Skeletal muscle tissue (tissue), 4 donors: ENCODE data around the gene SLAMF8. TPM values are rescaled to one million over a fixed set of nuclear protein-coding genes. Genes with fewer than 3 reads are reported as not detected.

Source experiments
- H3K27ac ChIP-seq: one replicate; pipeline ENCODE4 v1.7.0; 2013; ENCODE audit warnings: mild to moderate bottlenecking, low read depth, low read length, inconsistent platforms
- H3K27me3 ChIP-seq, 3 donors: one replicate each; pipeline ENCODE4 v1.7.0; 2013; ENCODE audit warnings: low read length in 3 of 3; ENCODE audit not compliant: control insufficient read depth in 3 of 3, insufficient read depth in 3 of 3
- H3K36me3 ChIP-seq, 3 donors: one replicate each; pipeline ENCODE4 v1.7.0; 2013; ENCODE audit warnings: low read length in 3 of 3; ENCODE audit not compliant: control insufficient read depth in 3 of 3, insufficient read depth in 3 of 3
- H3K4me1 ChIP-seq, 3 donors: one replicate each; pipeline ENCODE4 v1.7.0; 2013; ENCODE audit warnings: low read length in 3 of 3, mild to moderate bottlenecking in 3 of 3; ENCODE audit not compliant: control insufficient read depth in 3 of 3, insufficient read depth in 3 of 3
- H3K4me3 ChIP-seq, 3 donors: one replicate each; pipeline ENCODE4 v1.7.0; 2013; ENCODE audit warnings: low read length in 3 of 3
- H3K9ac ChIP-seq, 3 donors: one replicate each; pipeline ENCODE4 v1.7.0; 2013; ENCODE audit warnings: low read length in 3 of 3, mild to moderate bottlenecking in 3 of 3, moderate library complexity in 2 of 3, low read depth in 1 of 3
- H3K9me3 ChIP-seq, 3 donors: one replicate each; pipeline ENCODE4 v1.7.0; 2013; ENCODE audit warnings: low read length in 3 of 3; ENCODE audit not compliant: control insufficient read depth in 3 of 3
- total RNA-seq: library from RNA; depleted of rRNA; stranded (reverse); fragments of >200 nt; gene quantifications from one replicate; pipeline ENCODE4 v1.2.3, GENCODE V29; 2014
- donor health status: Osteomylitis.

SLAMF8 gene
- total RNA-seq, 1 donor from 2014 or later, result 1.6 TPM

DNA sequence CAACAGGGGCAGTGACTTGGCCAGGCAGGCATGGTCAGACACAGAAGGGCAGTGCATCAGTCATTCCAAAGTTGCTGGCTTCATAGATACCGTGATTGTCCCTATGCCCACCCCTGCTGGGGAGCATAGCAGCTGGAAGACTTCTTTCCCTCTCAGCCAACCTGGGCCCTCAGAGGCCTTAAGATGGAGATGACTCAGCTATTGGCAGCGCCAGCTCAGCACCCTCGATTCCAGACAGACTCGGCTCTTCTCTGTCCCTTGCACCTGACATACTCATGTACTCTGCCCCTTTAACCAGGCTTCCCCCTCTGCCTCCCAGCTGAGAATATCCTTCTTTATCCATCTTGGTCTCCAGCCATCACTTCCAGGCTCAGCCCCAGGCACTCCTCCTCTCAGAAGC, 16.8 kb downstream of the SLAMF8 start:
- Histone ChIP-seq H3K4me3 (no peak overlapping the region), H3K36me3 (peaks cover 7 to 17% (median 12%) of the 10 kb centered on the region in 3 donors), H3K27ac (no peak overlapping the region), H3K27me3 (no peaks in the 10 kb centered on the region), H3K9me3 (no peaks in the 10 kb centered on the region), H3K4me1 (peaks cover 0 to 2% (median 0%) of the 10 kb centered on the region in 3 donors), H3K9ac (no peak overlapping the region)

- peaks cover 0 to 4% (median under 1%) of the 10 kb centered on the region in 3 donors for H3K36me3 ChIP-seq
- no peaks in the 10 kb centered on the region for H3K27me3 ChIP-seq
- H3K27ac ChIP-seq, result no peak overlapping the region
- H3K4me1 ChIP-seq, result peaks cover 0 to 2% (median 0%) of the 10 kb centered on the region in 3 donors
- H3K9ac ChIP-seq, result no peak overlapping the region
- H3K4me3 ChIP-seq, result no peak overlapping the region
- no peaks in the 10 kb centered on the region for H3K9me3 ChIP-seq
These were observed 19.3 kb downstream of the SLAMF8 start for GRCh38 chr1:159845751-159846629.

- Histone ChIP-seq H3K9me3 (no peaks in the 10 kb centered on the region), H3K4me3 (no peak overlapping the region), H3K9ac (no peak overlapping the region), H3K27ac (no peak overlapping the region), H3K4me1 (no peaks in the 10 kb centered on the region), H3K27me3 (no peaks in the 10 kb centered on the region), H3K36me3 (no peaks in the 10 kb centered on the region)
These were observed 20.6 kb downstream of the SLAMF8 start for GRCh38 chr1:159847231-159847630.

GRCh38 chr1:159848326-159848725, 21.7 kb downstream of the SLAMF8 start:
- no peaks in the 10 kb centered on the region for H3K4me1 ChIP-seq
- no peaks in the 10 kb centered on the region for H3K9me3 ChIP-seq
- no peaks in the 10 kb centered on the region for H3K27me3 ChIP-seq
- H3K27ac ChIP-seq, result no peak overlapping the region
- no peaks in the 10 kb centered on the region for H3K36me3 ChIP-seq
- no peak overlapping the region for H3K9ac ChIP-seq
- H3K4me3 ChIP-seq, result no peak overlapping the region

GRCh38 chr1:159849626-159850366, 23.1 kb downstream of the SLAMF8 start:
- H3K4me3 ChIP-seq, result no peak overlapping the region
- no peaks in the 10 kb centered on the region for H3K27me3 ChIP-seq
- no peaks in the 10 kb centered on the region for H3K9me3 ChIP-seq
- no peaks in the 10 kb centered on the region for H3K36me3 ChIP-seq
- no peak overlapping the region for H3K27ac ChIP-seq
- no peaks in the 10 kb centered on the region for H3K4me1 ChIP-seq
- H3K9ac ChIP-seq, result no peak overlapping the region

DNA sequence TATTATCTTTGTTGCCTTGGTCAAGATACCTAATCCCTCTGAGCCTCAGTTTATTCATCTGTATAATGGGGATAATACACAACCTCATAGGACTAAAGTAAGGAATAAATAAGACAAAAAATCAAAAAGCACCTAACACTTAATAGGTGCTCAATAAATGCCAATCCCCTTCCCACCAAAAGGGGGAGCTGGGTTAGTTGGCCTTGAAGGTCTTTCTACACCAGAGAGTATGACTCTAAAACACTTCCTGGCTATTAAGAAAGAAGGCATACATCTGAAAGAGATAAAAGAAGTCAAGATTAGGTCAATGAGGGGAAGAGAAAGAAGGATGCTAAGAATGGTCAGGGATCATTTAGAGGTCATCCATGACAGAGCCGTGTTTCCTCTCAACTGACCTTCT, 24.7 kb downstream of the SLAMF8 start:
- Histone ChIP-seq H3K27me3 (no peaks in the 10 kb centered on the region), H3K4me1 (peaks cover 0 to 4% (median 2%) of the 10 kb centered on the region in 3 donors), H3K9ac (no peak overlapping the region), H3K36me3 (no peaks in the 10 kb centered on the region), H3K9me3 (no peaks in the 10 kb centered on the region), H3K4me3 (no peak overlapping the region), H3K27ac (no peak overlapping the region)

DNA sequence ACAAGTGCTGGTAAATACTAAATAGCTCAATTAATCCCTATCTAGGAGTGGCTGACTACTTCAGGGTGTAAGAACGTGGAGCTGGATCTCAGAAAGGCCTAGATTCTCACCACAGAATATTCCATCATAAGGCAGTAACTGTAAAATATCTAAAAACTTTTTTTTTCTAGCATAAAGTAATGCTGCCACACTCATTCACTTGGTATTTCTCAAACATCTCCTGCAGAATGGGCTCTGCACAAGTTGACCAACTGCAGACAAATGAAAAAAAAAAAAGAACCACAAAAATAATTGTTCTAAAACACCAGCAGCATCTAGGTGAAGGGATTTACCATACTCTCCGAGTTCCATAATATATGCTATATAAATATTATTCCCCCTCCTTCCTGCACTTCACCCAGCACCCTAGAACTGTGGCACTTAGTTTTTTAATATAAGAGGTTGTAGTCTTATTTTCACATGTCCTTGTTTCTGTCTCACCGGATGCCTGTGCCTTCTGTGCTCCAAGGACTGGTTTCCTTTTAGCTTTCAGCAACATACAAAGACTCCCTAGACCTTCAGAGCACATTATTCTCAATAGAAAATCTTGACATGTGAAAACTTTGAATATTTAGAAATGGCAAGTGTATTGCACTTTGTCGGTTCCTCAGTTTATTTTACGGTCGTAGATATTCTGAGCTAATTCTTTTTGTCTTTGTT, 26.9 kb downstream of the SLAMF8 start:
- H3K9ac ChIP-seq, result peak overlapping the region; percentile 69 to 91 (median 83)
- H3K36me3 ChIP-seq, result no peaks in the 10 kb centered on the region
- peaks cover 0 to 4% (median 2%) of the 10 kb centered on the region in 3 donors for H3K4me1 ChIP-seq
- H3K27me3 ChIP-seq, result no peaks in the 10 kb centered on the region
- peak overlapping the region; percentile 71 to 86 (median 79) for H3K4me3 ChIP-seq
- no peaks in the 10 kb centered on the region for H3K9me3 ChIP-seq
- peak overlapping the region; percentile 84 for H3K27ac ChIP-seq

GRCh38 chr1:159854116-159854692, 27.5 kb downstream of the SLAMF8 start:
- peak overlapping the region; percentile 69 to 91 (median 83) for H3K9ac ChIP-seq
- H3K27me3 ChIP-seq, result no peaks in the 10 kb centered on the region
- peaks cover 0 to 4% (median 2%) of the 10 kb centered on the region in 3 donors for H3K4me1 ChIP-seq

GRCh38 chr1:159854693-159855192, 28.1 kb downstream of the SLAMF8 start:
- Histone ChIP-seq H3K27ac (peak overlapping the region; percentile 84), H3K36me3 (no peaks in the 10 kb centered on the region)

More at GRCh38 chr1:159854116-159854692, 27.5 kb downstream of the SLAMF8 start:
- Histone ChIP-seq H3K27ac (peak overlapping the region; percentile 84), H3K36me3 (no peaks in the 10 kb centered on the region), H3K9me3 (no peaks in the 10 kb centered on the region), H3K4me3 (peak overlapping the region; percentile 71 to 86 (median 79))

More at GRCh38 chr1:159854693-159855192, 28.1 kb downstream of the SLAMF8 start:
- H3K27me3 ChIP-seq, result no peaks in the 10 kb centered on the region
- H3K4me3 ChIP-seq, result peak overlapping the region; percentile 71 to 86 (median 79)
- H3K4me1 ChIP-seq, result peaks cover 0 to 4% (median 2%) of the 10 kb centered on the region in 3 donors
- peak overlapping the region; percentile 69 to 91 (median 83) for H3K9ac ChIP-seq
- H3K9me3 ChIP-seq, result no peaks in the 10 kb centered on the region
